GM23248 (cell line): ENCODE results near the gene CAMK2B. TPM values are rescaled to one million over a fixed set of nuclear protein-coding genes. Genes with fewer than 3 reads are reported as not detected.

ENCODE experiments used
- DNase-seq: peaks from one replicate; pipeline ENCODE4 v3.0.0-alpha.2; 2015
- H2AFZ ChIP-seq: fragments of 200-600 bp; sonication (generic); 2 replicates; pipeline ENCODE4 v1.6.1; 2016; ENCODE audit warnings: antibody characterized with exemption
- H3F3A ChIP-seq: fragments of 200-600 bp; sonication (generic); 2 replicates; pipeline ENCODE4 v1.6.1; 2016; ENCODE audit warnings: mild to moderate bottlenecking, antibody characterized with exemption, mixed run types; ENCODE audit not compliant: insufficient read depth
- H3K27ac ChIP-seq: fragments of 200-600 bp; sonication (generic); 2 replicates; pipeline ENCODE4 v1.5.1; 2016; ENCODE audit warnings: mild to moderate bottlenecking
- H3K27me3 ChIP-seq: fragments of 200-600 bp; sonication (generic); replicated peaks from 2 replicates; pipeline ENCODE4 v1.6.1; 2016; ENCODE audit warnings: mild to moderate bottlenecking; ENCODE audit not compliant: insufficient read depth
- H3K36me3 ChIP-seq: fragments of 200-600 bp; sonication (generic); 2 replicates; pipeline ENCODE4 v1.6.1; 2016; ENCODE audit warnings: low read depth, mild to moderate bottlenecking
- H3K4me1 ChIP-seq: fragments of 200-600 bp; sonication (generic); 2 replicates; pipeline ENCODE4 v1.6.1; 2016; ENCODE audit warnings: mild to moderate bottlenecking; ENCODE audit not compliant: insufficient read depth
- H3K4me2 ChIP-seq: fragments of 200-600 bp; sonication (generic); one replicate; pipeline ENCODE4 v1.6.1; 2016; ENCODE audit warnings: mild to moderate bottlenecking; ENCODE audit not compliant: unreplicated experiment
- H3K4me3 ChIP-seq: fragments of 200-600 bp; sonication (generic); 2 replicates; pipeline ENCODE4 v1.5.1; 2016; ENCODE audit warnings: mild to moderate bottlenecking
- H3K79me2 ChIP-seq: fragments of 200-600 bp; sonication (generic); 2 replicates; pipeline ENCODE4 v1.6.1; 2016; ENCODE audit warnings: mild to moderate bottlenecking; ENCODE audit not compliant: insufficient read depth
- H3K9ac ChIP-seq: fragments of 200-600 bp; sonication (generic); 2 replicates; pipeline ENCODE4 v1.6.1; 2016; ENCODE audit warnings: mild to moderate bottlenecking
- H3K9me2 ChIP-seq: fragments of 200-600 bp; sonication (generic); 2 replicates; pipeline ENCODE4 v1.6.1; 2016; ENCODE audit warnings: mixed run types, mild to moderate bottlenecking, moderate library complexity; ENCODE audit not compliant: insufficient read depth
- H3K9me3 ChIP-seq: fragments of 200-600 bp; sonication (generic); one replicate; pipeline ENCODE4 v1.6.1; 2017; ENCODE audit warnings: low read depth
- H4K20me1 ChIP-seq: fragments of 200-600 bp; sonication (generic); 2 replicates; pipeline ENCODE4 v1.6.0; 2016; ENCODE audit not compliant: insufficient read depth
- EZH2 ChIP-seq: fragments of 200-600 bp; sonication (generic); IDR thresholded peaks from 2 replicates; pipeline ENCODE4 v1.6.1; 2018; ENCODE audit warnings: antibody characterized with exemption, mild to moderate bottlenecking; ENCODE audit not compliant: insufficient read depth, poor library complexity, severe bottlenecking
- EZH2phosphoT487 ChIP-seq: fragments of 200-600 bp; sonication (generic); IDR thresholded peaks from 2 replicates; pipeline ENCODE4 v1.6.1; 2018; ENCODE audit warnings: antibody characterized with exemption, moderate library complexity, mild to moderate bottlenecking, low read depth; ENCODE audit not compliant: insufficient read depth
- WGBS, 2 experiments: methylation state at CpG; one replicate each; pipeline ENCODE4 v1.1.6; 2015 to 2017; ENCODE audit warnings: low lambda C conversion rate in 2 of 2, low coverage in 1 of 2; ENCODE audit errors: missing lambda C conversion rate in 2 of 2; 5-methylcytosine and 5-hydroxymethylcytosine counted together
- in situ Hi-C: fragments of 300-500 bp; cut with MboI; formaldehyde crosslinking; loops from 2 replicates; pipeline ENCODE4 v1.15.0; 2020
- polyA plus RNA-seq: library from polyadenylated mRNA; unstranded; fragments of >200 nt; fragmentation: Nextera tagmentation; extraction: Ambion mirVana; gene quantifications from 2 replicates; pipeline ENCODE4 v1.2.1, GENCODE V29; 2016
- total RNA-seq: library from RNA; depleted of rRNA; stranded (reverse); fragments of >200 nt; shearing (Covaris generic); gene quantifications from 2 replicates; pipeline ENCODE4 v1.2.3, GENCODE V29; 2014

CAMK2B gene
- total and polyA plus RNA-seq, 2 experiments from 2014 or later: 0.78 to 2.5 TPM

- Histone ChIP-seq H4K20me1 (no peaks in the 10 kb centered on the region), H3K4me3 (no peak overlapping the region), H3K4me1 (no peaks in the 10 kb centered on the region), H3K79me2 (no peaks in the 10 kb centered on the region), H3K9ac (no peak overlapping the region), H3K36me3 (no peaks in the 10 kb centered on the region), H2AFZ (no peak overlapping the region), H3K9me2 (no peaks in the 10 kb centered on the region), H3K4me2 (no peak overlapping the region), H3F3A (no peaks in the 10 kb centered on the region), H3K9me3 (no peaks in the 10 kb centered on the region), H3K27ac (no peak overlapping the region), H3K27me3 (no peaks in the 10 kb centered on the region)
- TF ChIP-seq EZH2phosphoT487: no peak
- no peak for TF ChIP-seq EZH2
- 87% methylated on average over 7 of the region's 7 CpGs for WGBS, 2 experiments
- DNase-seq: no peak
- in situ Hi-C loops: no loop called here
Observed at GRCh38 chr7:44313621-44314031, 11.8 kb downstream of the CAMK2B start.

GRCh38 chr7:44313016-44313415 lies 12.4 kb downstream of the CAMK2B start:
- no peaks in the 10 kb centered on the region for H3K79me2 ChIP-seq
- H3K27me3 ChIP-seq: no peaks in the 10 kb centered on the region
- no peaks in the 10 kb centered on the region for H3K36me3 ChIP-seq
- WGBS, 2 experiments: 84 to 88% methylated on average over 7 of the region's 8 CpGs
- H4K20me1 ChIP-seq: no peaks in the 10 kb centered on the region
- TF ChIP-seq EZH2: no peak
- no peak for TF ChIP-seq EZH2phosphoT487
- DNase-seq: no peak
- no peak overlapping the region for H3K4me3 ChIP-seq
- no peak overlapping the region for H3K27ac ChIP-seq
- H3K9ac ChIP-seq: no peak overlapping the region
- no peaks in the 10 kb centered on the region for H3K9me2 ChIP-seq
- H2AFZ ChIP-seq: no peak overlapping the region
- H3K9me3 ChIP-seq: no peaks in the 10 kb centered on the region
- H3F3A ChIP-seq: no peaks in the 10 kb centered on the region
- no peak overlapping the region for H3K4me2 ChIP-seq
- in situ Hi-C loops: no loop called here
- no peaks in the 10 kb centered on the region for H3K4me1 ChIP-seq

DNA sequence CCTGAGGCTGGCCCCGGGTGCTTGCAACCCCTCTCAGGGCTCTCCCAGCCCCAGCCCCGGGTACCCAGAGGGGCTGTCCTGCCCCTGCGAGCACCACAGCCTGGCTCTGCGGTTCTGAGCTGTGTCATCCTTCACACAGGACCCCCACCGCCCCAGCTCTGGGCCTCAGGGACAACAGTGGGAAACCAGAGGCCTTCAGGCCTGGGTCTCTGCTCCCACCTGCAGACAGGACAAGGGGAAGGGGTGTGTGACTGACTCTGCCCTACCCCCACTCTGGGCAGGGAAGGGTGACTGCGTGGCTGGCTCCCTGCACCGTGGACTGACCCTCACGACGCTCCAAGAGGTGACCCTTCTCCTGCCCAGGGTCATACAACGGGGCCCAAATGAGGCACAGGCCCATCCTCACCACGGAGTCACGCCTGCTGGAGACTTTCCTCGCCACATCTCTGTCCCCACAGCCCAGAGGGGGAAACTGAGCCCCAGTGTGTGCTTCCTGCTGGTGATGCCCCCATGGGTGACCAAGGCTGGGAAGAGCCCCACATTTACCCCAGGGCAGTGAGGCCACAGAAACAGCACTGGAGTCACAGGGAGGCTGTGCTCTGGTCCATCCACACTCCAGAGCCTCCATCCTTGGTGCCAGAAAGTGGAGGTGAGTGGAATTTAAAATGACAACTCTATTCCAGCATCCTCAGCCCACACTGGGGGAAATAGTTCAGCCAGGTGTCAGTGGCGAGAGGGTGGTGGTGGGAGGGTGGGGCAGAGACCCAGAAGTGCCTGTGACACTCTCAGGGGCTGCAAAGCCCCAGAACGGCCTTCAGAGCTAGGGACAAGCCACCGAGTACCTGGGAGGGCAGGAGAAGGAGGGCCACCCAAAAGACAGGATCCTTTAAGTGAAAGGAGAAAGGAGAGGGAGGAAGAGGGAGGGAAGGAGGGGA lies 13.6 kb downstream of the CAMK2B start:
- no peak overlapping the region for H3K4me3 ChIP-seq
- H3F3A ChIP-seq: no peaks in the 10 kb centered on the region; the same call in 1 of the 2 replicates
- DNase-seq: no peak
- in situ Hi-C loops: no loop called here
- H3K9me2 ChIP-seq: no peaks in the 10 kb centered on the region
- no peak for TF ChIP-seq EZH2phosphoT487
- TF ChIP-seq EZH2: no peak
- H3K36me3 ChIP-seq: no peaks in the 10 kb centered on the region
- H3K9ac ChIP-seq: no peak overlapping the region
- no peaks in the 10 kb centered on the region for H3K27me3 ChIP-seq
- no peak overlapping the region for H3K4me2 ChIP-seq
- no peak overlapping the region for H2AFZ ChIP-seq
- H4K20me1 ChIP-seq: no peaks in the 10 kb centered on the region
- no peaks in the 10 kb centered on the region for H3K79me2 ChIP-seq
- WGBS, 2 experiments: 84 to 88% methylated on average over 13 to 16 of the region's 16 CpGs
- no peak overlapping the region for H3K27ac ChIP-seq
- H3K9me3 ChIP-seq: no peaks in the 10 kb centered on the region
- no peaks in the 10 kb centered on the region for H3K4me1 ChIP-seq

DNA sequence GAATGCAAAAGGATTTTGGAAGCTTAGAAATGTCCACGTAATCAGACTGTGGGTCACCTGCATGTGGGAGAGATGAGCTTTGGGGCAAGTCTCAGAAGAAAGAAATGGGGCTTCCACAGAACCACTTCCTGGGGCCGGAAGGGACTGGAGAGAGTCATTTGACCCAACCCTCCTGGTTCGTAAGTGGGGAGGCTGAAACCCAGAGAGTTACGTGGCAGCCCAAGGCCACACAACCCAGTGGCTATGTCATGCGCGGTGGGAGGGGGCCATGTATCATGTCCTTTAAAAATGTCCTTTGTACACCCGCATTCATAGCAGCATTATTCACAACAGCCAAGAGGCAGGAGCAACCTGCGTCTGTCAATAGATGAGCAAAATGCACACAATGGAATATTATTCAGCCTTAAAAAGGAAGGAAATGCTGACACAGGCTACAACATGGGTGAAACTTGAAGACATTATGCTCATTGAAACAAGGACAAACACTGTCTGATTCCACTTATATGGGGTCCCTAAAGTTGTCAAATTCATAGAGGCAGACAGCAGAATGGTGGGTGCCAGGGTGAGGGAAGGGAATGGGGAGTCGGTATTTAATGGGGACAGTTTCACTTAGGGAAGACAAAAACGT lies 15.1 kb downstream of the CAMK2B start:
- Histone ChIP-seq H3K27ac (no peak overlapping the region), H3K36me3 (no peaks in the 10 kb centered on the region), H4K20me1 (no peaks in the 10 kb centered on the region), H3K9me3 (no peaks in the 10 kb centered on the region), H3K4me2 (peak overlapping the region; percentile 96), H3K4me1 (no peaks in the 10 kb centered on the region), H3K4me3 (peak overlapping the region; percentile 69), H2AFZ (peak overlapping the region; percentile 91), H3F3A (no peaks in the 10 kb centered on the region; the same call in 1 of the 2 replicates), H3K27me3 (no peaks in the 10 kb centered on the region), H3K9me2 (no peaks in the 10 kb centered on the region), H3K79me2 (no peaks in the 10 kb centered on the region), H3K9ac (peak overlapping the region; percentile 78)
- WGBS, 2 experiments: 74 to 79% methylated on average over 10 of the region's 10 CpGs
- no peak for TF ChIP-seq EZH2phosphoT487
- no peak for TF ChIP-seq EZH2
- in situ Hi-C loops: no loop called here
- DNase-seq: no peak
